GM12873 (cell line): ENCODE data around the gene MICAL2.

ENCODE experiments used
- TF ChIP-seq, protein P1 (sequence below): IDR thresholded peaks from 2 replicates; pipeline ENCODE4 v1.5.1; 2012; ENCODE audit warnings: low read depth, mild to moderate bottlenecking, moderate library complexity, low read length, control low read depth; ENCODE audit not compliant: insufficient read depth; ENCODE audit errors: missing control alignments

MICAL2 gene

DNA sequence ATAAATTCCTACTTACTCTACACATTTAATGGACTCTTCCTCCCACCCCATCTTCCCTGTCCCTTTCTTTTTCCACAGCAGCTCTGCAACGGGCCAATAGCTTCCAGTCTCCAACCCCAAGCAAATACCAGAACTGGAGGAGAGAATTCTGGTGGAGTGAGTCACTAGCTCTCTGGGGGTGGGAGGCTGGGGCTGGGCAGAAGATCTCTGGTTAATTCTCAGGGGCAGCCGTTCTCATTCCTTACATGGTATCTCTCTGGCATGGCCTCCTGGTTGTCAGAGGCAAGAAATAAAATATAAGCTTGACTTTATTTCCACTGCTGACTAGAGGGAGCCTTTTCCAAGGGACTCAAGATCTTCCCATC lies 176.6 kb downstream of the MICAL2 start:
- TF ChIP-seq, protein P1, sequence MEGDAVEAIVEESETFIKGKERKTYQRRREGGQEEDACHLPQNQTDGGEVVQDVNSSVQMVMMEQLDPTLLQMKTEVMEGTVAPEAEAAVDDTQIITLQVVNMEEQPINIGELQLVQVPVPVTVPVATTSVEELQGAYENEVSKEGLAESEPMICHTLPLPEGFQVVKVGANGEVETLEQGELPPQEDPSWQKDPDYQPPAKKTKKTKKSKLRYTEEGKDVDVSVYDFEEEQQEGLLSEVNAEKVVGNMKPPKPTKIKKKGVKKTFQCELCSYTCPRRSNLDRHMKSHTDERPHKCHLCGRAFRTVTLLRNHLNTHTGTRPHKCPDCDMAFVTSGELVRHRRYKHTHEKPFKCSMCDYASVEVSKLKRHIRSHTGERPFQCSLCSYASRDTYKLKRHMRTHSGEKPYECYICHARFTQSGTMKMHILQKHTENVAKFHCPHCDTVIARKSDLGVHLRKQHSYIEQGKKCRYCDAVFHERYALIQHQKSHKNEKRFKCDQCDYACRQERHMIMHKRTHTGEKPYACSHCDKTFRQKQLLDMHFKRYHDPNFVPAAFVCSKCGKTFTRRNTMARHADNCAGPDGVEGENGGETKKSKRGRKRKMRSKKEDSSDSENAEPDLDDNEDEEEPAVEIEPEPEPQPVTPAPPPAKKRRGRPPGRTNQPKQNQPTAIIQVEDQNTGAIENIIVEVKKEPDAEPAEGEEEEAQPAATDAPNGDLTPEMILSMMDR, result no peak

GRCh38 chr11:12287374-12288211 lies 177.2 kb downstream of the MICAL2 start:
- TF ChIP-seq, protein P1, result peak; percentile 40

DNA sequence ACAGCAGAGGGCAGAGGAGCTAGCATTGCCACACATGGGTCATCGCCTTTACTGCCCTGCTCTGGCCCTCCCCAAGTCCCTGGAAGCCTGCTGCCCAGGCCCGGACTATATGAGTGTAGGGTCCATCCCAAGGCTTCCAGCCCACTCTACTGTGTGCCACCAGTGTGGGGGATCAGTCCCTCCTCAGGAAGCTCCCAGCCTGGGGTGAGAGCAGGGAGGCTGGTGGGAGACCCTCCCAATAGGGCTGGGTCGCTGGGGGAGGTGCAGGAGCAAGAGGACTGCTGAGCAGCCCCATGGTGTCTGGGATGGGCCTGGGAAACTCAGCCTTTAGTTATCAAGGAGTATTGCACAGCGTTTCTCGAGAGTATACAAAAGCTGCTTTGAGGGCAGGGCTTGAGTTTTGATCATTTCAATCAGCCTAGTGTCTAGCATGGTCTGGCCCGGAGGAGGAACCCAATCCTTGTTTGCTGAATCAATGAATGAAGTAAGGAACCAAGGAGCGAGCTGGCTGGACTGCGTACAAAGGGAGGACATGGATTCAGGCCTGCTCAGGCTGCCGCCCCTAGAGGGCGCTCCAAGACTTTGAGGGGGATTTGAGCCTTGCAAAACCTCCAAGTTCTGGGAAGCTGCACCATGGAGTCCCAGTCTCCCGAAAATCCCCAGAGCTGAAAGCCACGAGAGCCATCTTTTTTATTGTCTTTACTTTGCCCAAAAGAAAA lies 178.0 kb downstream of the MICAL2 start:
- TF ChIP-seq, protein P1, result peak; percentile 98

DNA sequence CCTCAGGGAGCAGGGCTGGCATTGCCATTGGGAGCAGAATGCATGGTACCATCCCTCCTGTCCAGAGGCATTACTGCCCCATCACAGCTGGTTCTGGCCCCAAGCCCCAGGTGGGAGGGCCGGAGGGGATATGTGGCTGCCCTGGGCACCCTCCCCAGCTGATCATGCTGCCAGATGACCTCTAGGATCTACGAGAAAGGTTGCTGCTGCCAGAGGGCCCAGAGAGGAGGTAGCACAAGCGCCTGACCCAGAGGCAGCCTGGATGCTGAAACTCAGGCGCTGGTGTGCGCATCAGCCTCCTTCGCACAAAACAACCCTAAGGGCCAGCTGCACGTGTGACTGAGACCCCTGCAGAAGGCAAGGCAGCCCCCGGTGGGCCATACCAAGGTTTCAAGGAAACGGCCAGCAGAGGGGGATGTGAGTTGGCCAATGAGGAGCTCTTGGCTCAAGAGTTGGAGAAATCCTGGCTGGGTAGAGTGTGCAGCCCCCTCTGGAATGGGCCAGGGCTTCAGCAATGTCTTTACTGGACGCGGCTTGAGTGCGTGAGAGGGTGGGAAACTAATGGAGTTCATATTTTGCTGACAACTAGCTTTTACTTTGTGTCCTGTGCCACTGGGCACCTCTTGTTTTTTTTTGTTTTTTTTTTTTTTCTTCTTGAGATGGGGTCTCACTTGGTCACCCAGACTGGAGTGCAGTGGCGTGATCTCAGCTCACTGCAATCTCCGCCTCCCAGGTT lies 178.7 kb downstream of the MICAL2 start:
- TF ChIP-seq, protein P1, result no peak

DNA sequence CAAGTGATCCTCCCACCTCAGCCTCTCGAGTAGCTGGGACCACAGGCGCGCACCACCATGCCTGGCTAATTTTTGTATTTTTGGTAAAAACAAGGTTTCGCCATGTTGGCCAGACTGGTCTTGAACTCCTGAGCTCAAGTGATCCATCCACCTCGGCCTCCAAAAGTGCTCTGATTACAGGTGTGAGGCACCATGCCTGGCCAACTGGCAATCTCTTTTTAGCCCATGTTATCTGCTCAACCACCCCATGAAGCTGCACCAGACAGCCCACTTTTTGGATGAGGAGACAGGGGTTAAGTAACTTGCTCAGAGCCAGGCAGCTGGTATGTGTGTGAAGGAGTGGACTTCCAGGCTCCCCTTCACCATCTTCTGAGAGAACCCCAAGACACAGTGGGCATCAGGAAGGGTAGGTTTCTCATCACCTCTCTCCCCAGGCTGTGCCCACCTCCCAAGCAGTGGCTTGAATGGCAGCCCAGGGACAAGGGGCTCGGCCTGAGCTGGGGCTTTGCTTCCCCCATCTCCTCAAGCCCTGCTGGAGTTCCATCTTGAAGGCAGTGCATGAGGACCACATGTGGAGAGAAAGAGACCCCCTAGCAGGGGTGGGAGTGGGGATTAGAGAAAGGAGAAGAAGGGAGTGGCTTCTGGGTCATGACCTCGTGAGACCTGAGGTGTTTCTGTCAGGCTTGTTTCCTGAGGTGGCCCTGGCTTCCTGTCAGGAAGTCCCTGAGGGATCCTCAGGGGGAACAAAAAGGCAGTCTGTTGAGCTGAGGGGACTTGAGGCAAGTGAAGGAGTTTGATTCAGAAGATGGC lies 179.5 kb downstream of the MICAL2 start:
- TF ChIP-seq, protein P1, result no peak

DNA sequence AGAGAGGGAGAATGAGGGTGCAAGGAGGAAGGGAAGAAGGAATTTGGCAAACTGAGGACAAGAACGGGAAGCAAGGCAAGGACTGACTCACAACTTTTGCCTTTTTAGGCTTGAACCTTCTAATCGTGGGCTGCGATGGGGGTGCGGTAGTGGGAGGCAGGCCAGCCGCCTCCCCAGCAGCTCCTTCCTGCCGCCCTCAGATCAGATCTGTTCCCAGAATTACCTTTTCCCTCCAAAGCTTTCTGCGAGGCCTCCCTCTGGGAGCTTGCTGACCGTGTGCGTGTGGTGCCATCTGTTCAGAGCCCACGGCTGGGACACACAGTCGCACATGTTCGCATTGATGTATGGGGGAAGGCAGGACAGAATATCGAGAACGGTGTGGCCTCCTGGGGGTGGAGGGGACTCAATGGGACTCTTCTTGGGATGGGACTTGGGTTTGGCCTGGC lies 180.1 kb downstream of the MICAL2 start:
- TF ChIP-seq, protein P1, result no peak
